OCI-LY1 (cell line): Measurements from ENCODE around the gene LIMCH1.

Experiments
- EZH2 ChIP-seq: fragments of 200-600 bp; sonication (generic), shearing (Covaris generic); IDR thresholded peaks from 2 replicates; pipeline ENCODE4 v1.8.0; 2017; ENCODE audit warnings: borderline replicate concordance, mixed run types, mild to moderate bottlenecking, antibody characterized with exemption, low read length, moderate library complexity, mixed read lengths
- TF ChIP-seq, protein P1 (sequence below): fragments of 200-600 bp; sonication (generic), shearing (Covaris generic); IDR thresholded peaks from 2 replicates; pipeline ENCODE4 v1.5.1; 2017; ENCODE audit warnings: mild to moderate bottlenecking, antibody characterized with exemption, low read length, moderate library complexity, mixed read lengths

- no peak for TF ChIP-seq EZH2
- TF ChIP-seq, protein P1, sequence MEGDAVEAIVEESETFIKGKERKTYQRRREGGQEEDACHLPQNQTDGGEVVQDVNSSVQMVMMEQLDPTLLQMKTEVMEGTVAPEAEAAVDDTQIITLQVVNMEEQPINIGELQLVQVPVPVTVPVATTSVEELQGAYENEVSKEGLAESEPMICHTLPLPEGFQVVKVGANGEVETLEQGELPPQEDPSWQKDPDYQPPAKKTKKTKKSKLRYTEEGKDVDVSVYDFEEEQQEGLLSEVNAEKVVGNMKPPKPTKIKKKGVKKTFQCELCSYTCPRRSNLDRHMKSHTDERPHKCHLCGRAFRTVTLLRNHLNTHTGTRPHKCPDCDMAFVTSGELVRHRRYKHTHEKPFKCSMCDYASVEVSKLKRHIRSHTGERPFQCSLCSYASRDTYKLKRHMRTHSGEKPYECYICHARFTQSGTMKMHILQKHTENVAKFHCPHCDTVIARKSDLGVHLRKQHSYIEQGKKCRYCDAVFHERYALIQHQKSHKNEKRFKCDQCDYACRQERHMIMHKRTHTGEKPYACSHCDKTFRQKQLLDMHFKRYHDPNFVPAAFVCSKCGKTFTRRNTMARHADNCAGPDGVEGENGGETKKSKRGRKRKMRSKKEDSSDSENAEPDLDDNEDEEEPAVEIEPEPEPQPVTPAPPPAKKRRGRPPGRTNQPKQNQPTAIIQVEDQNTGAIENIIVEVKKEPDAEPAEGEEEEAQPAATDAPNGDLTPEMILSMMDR = no peak
Observed at GRCh38 chr4:41656106-41656505, 118.1 kb downstream of the LIMCH1 start.
